ENCODE results near the gene B4GALT5. TPM values are rescaled to one million over a fixed set of nuclear protein-coding genes. Genes with fewer than 3 reads are reported as not detected.

The B4GALT5 gene
- total and polyA plus RNA-seq, 7 donors = 32.0 to 284 (median 75.3) TPM

GRCh38 chr20:49583343-49583668 is 130.4 kb downstream of the B4GALT5 start:
- ATAC-seq (no peak), DNase-seq (no peak)
- WGBS, 3 donors = 44 to 69% (median 64%) methylated on average over 4 of the region's 4 CpGs
- no peaks in the 10 kb centered on the region for H3K36me3 ChIP-seq (ENCODE audit: insufficient read depth in 1 of 2, low read depth in 1 of 2)
- no peak overlapping the region for H3K27ac ChIP-seq
- no peak for TF ChIP-seq CTCF (IDR thresholded peaks at IDR 0.05)
- peaks cover 0 to 5% (median 3%) of the 10 kb centered on the region in 3 donors for H3K27me3 ChIP-seq (ENCODE audit: insufficient read depth in 3 of 3, low read length in 2 of 3)
- intact Hi-C loops (cut with DNase I) = no loop called here
- H3K4me3 ChIP-seq = no peak overlapping the region
- H3K4me1 ChIP-seq = no peaks in the 10 kb centered on the region
- H3K9me3 ChIP-seq = peaks cover 8% of the 10 kb centered on the region

Other genes with a start within 250 kb of the B4GALT5 start
- gene KCNB1, start 231.2 kb downstream of the B4GALT5 start, total RNA-seq = 10 to 100 TPM in 2 of 4 donors, 1 to 10 TPM in 2; 5.3 to 44.0 (median 15.6) TPM
- 1 to 10 TPM; 1.8 to 3.2 (median 2.5) TPM for gene KCNB1, start 231.2 kb downstream of the B4GALT5 start, polyA plus RNA-seq
- 10 to 100 TPM in 2 of 4 donors, 1 to 10 TPM in 2; 8.0 to 26.5 (median 13.3) TPM for gene PTGIS, start 145.7 kb downstream of the B4GALT5 start, total RNA-seq
- gene PTGIS, start 145.7 kb downstream of the B4GALT5 start, polyA plus RNA-seq = 1 to 10 TPM; 2.7 to 4.1 (median 3.6) TPM
- 10 to 100 TPM in 3 of 4 donors, 1 to 10 TPM in 1; 8.2 to 19.4 (median 11.2) TPM for gene SLC9A8, start 99.0 kb upstream of the B4GALT5 start, total RNA-seq
- gene SLC9A8, start 99.0 kb upstream of the B4GALT5 start, polyA plus RNA-seq = 10 to 100 TPM in 1 of 3 donors, 1 to 10 TPM in 2; 6.1 to 11.4 (median 6.3) TPM
- gene SPATA2, start 201.7 kb upstream of the B4GALT5 start, total RNA-seq = 10 to 100 TPM in 2 of 4 donors, 1 to 10 TPM in 2; 6.7 to 16.3 (median 10.3) TPM
- gene SPATA2, start 201.7 kb upstream of the B4GALT5 start, polyA plus RNA-seq = 10 to 100 TPM in 1 of 3 donors, 1 to 10 TPM in 2; 7.8 to 15.0 (median 8.1) TPM
- gene RNF114, start 222.5 kb upstream of the B4GALT5 start, total RNA-seq = 100 to 1,000 TPM in 1 of 4 donors, 10 to 100 TPM in 3; 67.0 to 104 (median 82.4) TPM
- 10 to 100 TPM; 30.8 to 83.6 (median 79.7) TPM for gene RNF114, start 222.5 kb upstream of the B4GALT5 start, polyA plus RNA-seq

Measured in psoas muscle (tissue), 8 donors.